Measurements from ENCODE around the gene MFSD11. TPM values are rescaled to one million over a fixed set of nuclear protein-coding genes. Genes with fewer than 3 reads are reported as not detected.
"Not testable (repeated sequence)": the region's sequence is repeated elsewhere in the genome, so short reads cannot be mapped to it uniquely, and the experiment has no call there.

Gene MFSD11
- total RNA-seq, 4 donors from 2014 or later: 34.1 to 53.3 (median 44.3) TPM

- WGBS, 2 donors: 93 to 96% methylated on average over 8 of the region's 8 CpGs
- TF ChIP-seq POLR2A (IDR thresholded peaks at IDR 0.05) (no peak), CTCF (IDR thresholded peaks at IDR 0.05) (no peak)
- Histone ChIP-seq H3K36me3 (peaks cover 70 to 71% of the 10 kb centered on the region in 2 donors), H3K4me1 (peaks cover 8 to 19% of the 10 kb centered on the region in 2 donors), H3K4me3 (replicated peaks in 1 of 3) (no peak overlapping the region), H3K27ac (no peak overlapping the region), H3K9me3 (no peaks in the 10 kb centered on the region), H3K27me3 (no peaks in the 10 kb centered on the region)
- intact Hi-C loops (cut with DNase I): no loop called here
- no peak for DNase-seq
Observed at GRCh38 chr17:76722279-76722678, 15.6 kb upstream of the MFSD11 start.

- H3K4me1 ChIP-seq: peaks cover 11 to 23% of the 10 kb centered on the region in 2 donors
- peaks cover 63 to 64% of the 10 kb centered on the region in 2 donors for H3K36me3 ChIP-seq
- H3K9me3 ChIP-seq; H3K27me3 ChIP-seq; H3K27ac ChIP-seq; H3K4me3 ChIP-seq (replicated peaks in 1 of 3); intact Hi-C loops (cut with DNase I); DNase-seq: not testable (repeated sequence)
- 95 to 97% methylated on average over 8 of the region's 8 CpGs for WGBS, 2 donors
Observed at GRCh38 chr17:76722977-76723376, 14.9 kb upstream of the MFSD11 start.

- H3K27ac ChIP-seq: no peak overlapping the region
- H3K4me3 ChIP-seq (replicated peaks in 1 of 3): no peak overlapping the region
- no peak for TF ChIP-seq CTCF (IDR thresholded peaks at IDR 0.05)
- no peak for TF ChIP-seq POLR2A (IDR thresholded peaks at IDR 0.05)
- intact Hi-C loops (cut with DNase I): no loop called here
- 94 to 96% methylated on average over 9 of the region's 9 CpGs for WGBS, 2 donors
- peaks cover 13 to 31% of the 10 kb centered on the region in 2 donors for H3K4me1 ChIP-seq
- H3K36me3 ChIP-seq: peaks cover 55 to 56% of the 10 kb centered on the region in 2 donors
- no peaks in the 10 kb centered on the region for H3K27me3 ChIP-seq
- no peaks in the 10 kb centered on the region for H3K9me3 ChIP-seq
- DNase-seq: no peak
Observed at GRCh38 chr17:76723812-76724211, 14.1 kb upstream of the MFSD11 start.

- peak; percentile 75 to 78 for DNase-seq
- intact Hi-C loops (cut with DNase I): no loop called here
- no peaks in the 10 kb centered on the region for H3K9me3 ChIP-seq
- H3K4me3 ChIP-seq (replicated peaks in 1 of 3): peak overlapping the region; percentile 61 to 86 (median 68)
- H3K36me3 ChIP-seq: peaks cover 36 to 42% of the 10 kb centered on the region in 2 donors
- TF ChIP-seq POLR2A (IDR thresholded peaks at IDR 0.05): no peak
- TF ChIP-seq CTCF (IDR thresholded peaks at IDR 0.05): no peak
- H3K27ac ChIP-seq: peak overlapping the region; percentile 90 to 100 (median 100)
- H3K4me1 ChIP-seq: peaks cover 17 to 44% of the 10 kb centered on the region in 2 donors
- WGBS, 2 donors: 12 to 15% methylated on average over 21 to 23 of the region's 38 CpGs
- no peaks in the 10 kb centered on the region for H3K27me3 ChIP-seq
Observed at GRCh38 chr17:76725580-76726230, 12.2 kb upstream of the MFSD11 start.

- H3K4me1 ChIP-seq: peaks cover 17 to 44% of the 10 kb centered on the region in 2 donors
- no peak for TF ChIP-seq CTCF (IDR thresholded peaks at IDR 0.05)
- TF ChIP-seq POLR2A (IDR thresholded peaks at IDR 0.05): peak; percentile 81 to 95
- DNase-seq: peak; percentile 97 to 98
- intact Hi-C loops (cut with DNase I): no loop called here
- 0% methylated on average over 4 to 8 of the region's 60 CpGs for WGBS, 2 donors
- H3K4me3 ChIP-seq (replicated peaks in 1 of 3): peak within 1 kb of the TSS; percentile 68 to 96 (median 86)
- no peaks in the 10 kb centered on the region for H3K9me3 ChIP-seq
- no peaks in the 10 kb centered on the region for H3K27me3 ChIP-seq
- peak within 1 kb of the TSS; percentile 94 to 100 (median 100) for H3K27ac ChIP-seq
- H3K36me3 ChIP-seq: peaks cover 30 to 36% of the 10 kb centered on the region in 2 donors
Observed at GRCh38 chr17:76726231-76726775, 11.6 kb upstream of the MFSD11 start, which contains the start of gene JMJD6. Gene JMJD6 (minus strand): TSS chr17:76726606. CDS start chr17:76726475, 131 bp downstream.

Measured in thyroid gland (tissue), 4 donors.